MM.1S (cell line): ENCODE results near the gene ADCY3.

Experiments
- DNase-seq: peaks from one replicate; pipeline ENCODE4 v3.0.0-alpha.2; 2015
- H2AFZ ChIP-seq: fragments of 300-600 bp; sonication (generic); 2 replicates; pipeline ENCODE4 v1.6.0; 2016; ENCODE audit warnings: antibody characterized with exemption, low read length
- H3F3A ChIP-seq: fragments of 300-600 bp; sonication (generic); 2 replicates; pipeline ENCODE4 v1.6.1; 2016; ENCODE audit warnings: mild to moderate bottlenecking, antibody characterized with exemption, low read length, moderate library complexity, mixed read lengths; ENCODE audit not compliant: insufficient read depth
- H3K27ac ChIP-seq: fragments of 300-600 bp; sonication (generic); 2 replicates; pipeline ENCODE4 v1.5.1; 2016; ENCODE audit warnings: mild to moderate bottlenecking, low read length
- H3K27me3 ChIP-seq: fragments of 300-600 bp; sonication (generic); replicated peaks from 2 replicates; pipeline ENCODE4 v1.6.0; 2016; ENCODE audit warnings: low read length; ENCODE audit not compliant: insufficient read depth
- H3K36me3 ChIP-seq: fragments of 300-600 bp; sonication (generic); replicated peaks from 2 replicates; pipeline ENCODE4 v1.6.1; 2016; ENCODE audit warnings: mild to moderate bottlenecking, low read length, mixed read lengths; ENCODE audit not compliant: insufficient read depth
- H3K4me1 ChIP-seq: fragments of 300-600 bp; sonication (generic); 2 replicates; pipeline ENCODE4 v1.6.1; 2016; ENCODE audit warnings: low read length, mixed read lengths
- H3K4me2 ChIP-seq: fragments of 300-600 bp; sonication (generic); 2 replicates; pipeline ENCODE4 v1.6.0; 2016; ENCODE audit warnings: low read depth, low read length
- H3K4me3 ChIP-seq: fragments of 300-600 bp; sonication (generic); 2 replicates; pipeline ENCODE4 v1.5.1; 2016; ENCODE audit warnings: low read length, mixed read lengths
- H3K79me2 ChIP-seq: fragments of 300-600 bp; sonication (generic); 2 replicates; pipeline ENCODE4 v1.6.1; 2016; ENCODE audit warnings: mixed run types, low read length, mixed read lengths
- H3K9ac ChIP-seq: fragments of 300-600 bp; sonication (generic); 2 replicates; pipeline ENCODE4 v1.6.1; 2016; ENCODE audit warnings: low read length, mixed read lengths
- H3K9me2 ChIP-seq: fragments of 300-600 bp; sonication (generic); replicated peaks from 2 replicates; pipeline ENCODE4 v1.6.1; 2016; ENCODE audit warnings: mild to moderate bottlenecking, low read length, mixed read lengths; ENCODE audit not compliant: insufficient read depth
- H3K9me3 ChIP-seq: fragments of 300-600 bp; sonication (generic); replicated peaks from 2 replicates; pipeline ENCODE4 v1.6.1; 2016; ENCODE audit warnings: mild to moderate bottlenecking, low read length, mixed read lengths; ENCODE audit not compliant: insufficient read depth
- H4K20me1 ChIP-seq: fragments of 300-600 bp; sonication (generic); 2 replicates; pipeline ENCODE4 v1.6.1; 2016; ENCODE audit warnings: mild to moderate bottlenecking, low read length, moderate library complexity, mixed read lengths; ENCODE audit not compliant: insufficient read depth
- EZH2 ChIP-seq: fragments of 300-600 bp; sonication (generic); optimal IDR thresholded peaks from 2 replicates; pipeline ENCODE3; 2017; ENCODE audit warnings: low read depth, mild to moderate bottlenecking, antibody characterized with exemption, low read length, mixed read lengths
- EZH2phosphoT487 ChIP-seq: fragments of 300-600 bp; sonication (generic); IDR thresholded peaks from 2 replicates; pipeline ENCODE4 v1.6.1; 2018; ENCODE audit warnings: antibody characterized with exemption, low read length
- TF ChIP-seq, protein P1 (sequence below): fragments of 300-600 bp; sonication (generic); IDR thresholded peaks from 2 replicates; pipeline ENCODE4 v1.5.1; 2016; ENCODE audit warnings: antibody characterized with exemption, low read length, mixed read lengths

ADCY3 gene

DNA sequence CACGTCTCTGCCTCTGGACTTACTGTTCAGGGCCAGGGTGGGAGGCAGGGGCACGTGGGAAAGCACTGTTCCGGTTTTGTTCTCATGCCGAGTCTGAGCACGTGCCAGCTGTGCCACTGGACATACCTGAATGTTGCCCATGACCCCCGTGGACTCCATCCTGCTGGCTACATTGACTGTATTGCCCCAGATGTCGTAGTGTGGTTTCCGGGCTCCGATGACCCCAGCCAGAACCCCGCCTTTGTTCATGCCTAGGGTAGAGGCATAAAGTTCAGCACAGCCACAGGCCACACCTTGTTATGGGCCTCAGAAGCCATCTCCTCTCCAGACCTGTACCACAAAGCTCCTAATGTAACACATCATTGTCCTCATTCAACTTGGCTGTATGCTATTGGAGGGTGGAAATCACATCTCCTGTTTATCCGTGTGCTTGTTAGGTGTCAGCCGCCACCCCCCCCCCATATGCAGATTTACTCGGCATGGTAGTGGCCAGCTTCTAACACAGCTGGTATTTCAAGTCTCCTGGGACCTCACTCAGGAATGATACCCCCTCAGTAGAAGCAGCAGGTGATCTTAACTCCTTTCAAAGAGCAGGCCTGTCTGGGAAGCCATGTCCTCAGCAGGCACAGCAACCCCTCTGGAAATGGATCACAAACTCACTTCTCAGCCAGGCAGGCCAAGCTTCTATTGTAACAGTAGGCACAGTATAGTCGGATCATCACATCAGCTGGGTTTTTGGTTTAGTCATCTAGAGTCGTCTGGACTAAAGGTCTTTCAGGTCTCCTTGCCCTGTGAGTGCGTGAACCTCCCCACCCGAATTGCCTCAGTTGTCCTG is 99.2 kb downstream of the ADCY3 start:
- TF ChIP-seq, protein P1, sequence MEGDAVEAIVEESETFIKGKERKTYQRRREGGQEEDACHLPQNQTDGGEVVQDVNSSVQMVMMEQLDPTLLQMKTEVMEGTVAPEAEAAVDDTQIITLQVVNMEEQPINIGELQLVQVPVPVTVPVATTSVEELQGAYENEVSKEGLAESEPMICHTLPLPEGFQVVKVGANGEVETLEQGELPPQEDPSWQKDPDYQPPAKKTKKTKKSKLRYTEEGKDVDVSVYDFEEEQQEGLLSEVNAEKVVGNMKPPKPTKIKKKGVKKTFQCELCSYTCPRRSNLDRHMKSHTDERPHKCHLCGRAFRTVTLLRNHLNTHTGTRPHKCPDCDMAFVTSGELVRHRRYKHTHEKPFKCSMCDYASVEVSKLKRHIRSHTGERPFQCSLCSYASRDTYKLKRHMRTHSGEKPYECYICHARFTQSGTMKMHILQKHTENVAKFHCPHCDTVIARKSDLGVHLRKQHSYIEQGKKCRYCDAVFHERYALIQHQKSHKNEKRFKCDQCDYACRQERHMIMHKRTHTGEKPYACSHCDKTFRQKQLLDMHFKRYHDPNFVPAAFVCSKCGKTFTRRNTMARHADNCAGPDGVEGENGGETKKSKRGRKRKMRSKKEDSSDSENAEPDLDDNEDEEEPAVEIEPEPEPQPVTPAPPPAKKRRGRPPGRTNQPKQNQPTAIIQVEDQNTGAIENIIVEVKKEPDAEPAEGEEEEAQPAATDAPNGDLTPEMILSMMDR = no peak
- TF ChIP-seq EZH2 = no peak
- TF ChIP-seq EZH2phosphoT487 = no peak
- H3K9ac ChIP-seq = no peak overlapping the region
- H3K4me3 ChIP-seq = no peak overlapping the region
- H3K36me3 ChIP-seq = peaks cover 19% of the 10 kb centered on the region
- H3K79me2 ChIP-seq = peaks cover 15% of the 10 kb centered on the region
- no peak overlapping the region for H3K4me2 ChIP-seq
- H2AFZ ChIP-seq = no peak overlapping the region
- no peak for DNase-seq
- no peaks in the 10 kb centered on the region for H4K20me1 ChIP-seq
- no peaks in the 10 kb centered on the region for H3K9me3 ChIP-seq
- H3F3A ChIP-seq = peaks cover 30% of the 10 kb centered on the region
- no peaks in the 10 kb centered on the region for H3K9me2 ChIP-seq
- H3K4me1 ChIP-seq = peaks cover 29% of the 10 kb centered on the region
- H3K27me3 ChIP-seq = no peaks in the 10 kb centered on the region
- no peak overlapping the region for H3K27ac ChIP-seq

DNA sequence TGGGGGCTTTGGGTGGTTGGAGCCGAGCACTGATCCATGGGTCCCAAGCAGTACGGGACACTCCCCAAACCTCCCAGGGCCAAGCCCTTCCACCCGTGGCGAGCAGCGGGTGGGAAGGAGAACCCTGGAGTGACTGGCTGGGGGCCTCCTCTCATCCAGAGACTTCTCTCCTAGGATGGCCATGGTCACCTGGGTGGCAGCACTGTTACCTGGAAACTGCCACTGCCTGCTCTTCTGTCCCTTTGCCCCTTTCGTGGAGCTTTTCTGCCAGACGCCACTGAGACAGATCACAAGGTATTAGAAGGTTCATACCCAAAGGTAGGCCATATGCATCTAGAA is 99.9 kb downstream of the ADCY3 start:
- no peak for DNase-seq
- H3K9ac ChIP-seq = no peak overlapping the region
- H3K9me3 ChIP-seq = no peaks in the 10 kb centered on the region
- H3K9me2 ChIP-seq = no peaks in the 10 kb centered on the region
- no peak overlapping the region for H3K27ac ChIP-seq
- H3K4me2 ChIP-seq = no peak overlapping the region
- H3K36me3 ChIP-seq = peaks cover 24% of the 10 kb centered on the region
- H3K4me1 ChIP-seq = peaks cover 29% of the 10 kb centered on the region
- no peaks in the 10 kb centered on the region for H3K27me3 ChIP-seq
- TF ChIP-seq EZH2 = no peak
- TF ChIP-seq, protein P1 = no peak
- no peak for TF ChIP-seq EZH2phosphoT487
- no peak overlapping the region for H3K4me3 ChIP-seq
- peaks cover 30% of the 10 kb centered on the region for H3F3A ChIP-seq
- H4K20me1 ChIP-seq = no peaks in the 10 kb centered on the region
- no peak overlapping the region for H2AFZ ChIP-seq
- peaks cover 22% of the 10 kb centered on the region for H3K79me2 ChIP-seq

DNA sequence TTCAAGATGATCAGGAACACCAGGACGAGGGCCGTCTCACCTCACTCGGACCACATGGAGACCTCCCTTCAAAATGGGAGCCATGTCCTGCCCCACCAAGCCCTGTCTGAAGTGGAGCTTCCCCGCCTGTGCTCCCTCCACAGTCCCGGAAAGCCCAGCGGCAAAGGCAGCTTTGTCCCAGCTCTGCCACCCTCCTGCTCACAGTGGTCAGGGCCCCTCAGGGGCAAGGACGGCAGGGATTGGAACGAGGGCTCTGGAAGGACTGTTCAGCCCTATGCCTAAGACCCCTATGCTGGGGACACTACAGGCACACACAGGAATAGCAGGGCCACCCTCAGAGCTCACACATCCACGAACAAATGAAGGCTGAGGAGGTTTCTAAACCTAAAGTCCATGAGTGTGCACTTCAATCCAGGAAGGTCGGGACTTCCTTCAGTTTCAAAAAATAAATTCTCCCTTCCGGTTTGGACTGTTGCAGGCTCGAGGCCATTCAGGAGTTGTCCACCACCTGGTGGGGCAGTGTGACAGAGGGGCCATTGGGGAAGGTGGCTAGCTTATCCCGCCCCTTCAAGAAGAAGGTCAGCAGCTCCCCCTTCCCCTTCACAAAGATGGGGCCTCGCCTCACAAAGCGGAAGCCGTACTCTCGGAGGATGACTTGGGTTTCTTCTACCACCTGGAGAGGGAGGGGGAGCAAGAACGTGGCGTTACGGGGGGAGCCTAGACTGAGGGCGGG is 100.4 kb downstream of the ADCY3 start:
- DNase-seq = no peak
- Histone ChIP-seq H4K20me1 (no peaks in the 10 kb centered on the region), H3K27ac (no peak overlapping the region), H3K27me3 (no peaks in the 10 kb centered on the region), H3K4me3 (no peak overlapping the region), H3K36me3 (peaks cover 25% of the 10 kb centered on the region), H3F3A (peaks cover 30% of the 10 kb centered on the region), H3K9me3 (no peaks in the 10 kb centered on the region), H3K9ac (no peak overlapping the region), H3K9me2 (no peaks in the 10 kb centered on the region), H3K4me2 (no peak overlapping the region), H3K79me2 (peaks cover 23% of the 10 kb centered on the region), H2AFZ (no peak overlapping the region), H3K4me1 (peaks cover 29% of the 10 kb centered on the region)
- TF ChIP-seq EZH2phosphoT487 (no peak), EZH2 (no peak)
